ENCODE results near the gene MYH13. TPM values are rescaled to one million over a fixed set of nuclear protein-coding genes. Genes with fewer than 3 reads are reported as not detected.

The MYH13 gene
- total RNA-seq, 4 donors from 2014 or later, result not detected

DNA sequence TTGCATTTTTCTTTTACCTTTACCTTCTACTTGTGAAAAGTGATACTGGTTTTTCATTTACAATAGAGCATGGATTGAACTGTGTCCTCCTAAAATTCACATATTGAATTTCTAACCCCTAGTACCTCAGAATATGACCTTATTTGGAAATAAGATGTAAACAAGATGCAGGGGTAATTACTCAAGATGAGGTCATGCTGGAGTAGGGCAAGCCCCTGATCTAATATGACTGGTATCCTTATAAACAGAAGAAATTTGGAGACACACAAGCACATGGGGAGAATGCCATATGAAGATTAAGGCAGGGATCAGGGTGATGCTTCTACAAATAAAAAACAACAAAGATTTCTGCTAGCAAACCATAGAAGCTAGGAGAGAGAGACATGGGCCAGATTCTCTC is 12.2 kb downstream of the MYH13 start:
- Histone ChIP-seq H3K27me3 (peaks cover 6% of the 10 kb centered on the region), H3K9me3 (no peaks in the 10 kb centered on the region), H3K4me3 (no peak overlapping the region), H3K27ac (no peak overlapping the region), H3K36me3 (no peaks in the 10 kb centered on the region), H3K4me1 (no peaks in the 10 kb centered on the region)
- TF ChIP-seq EP300 (IDR thresholded peaks at IDR 0.05) (no peak), POLR2AphosphoS5 (IDR thresholded peaks at IDR 0.05) (no peak), POLR2A (IDR thresholded peaks at IDR 0.05) (no peak)
- TF ChIP-seq, protein P1, sequence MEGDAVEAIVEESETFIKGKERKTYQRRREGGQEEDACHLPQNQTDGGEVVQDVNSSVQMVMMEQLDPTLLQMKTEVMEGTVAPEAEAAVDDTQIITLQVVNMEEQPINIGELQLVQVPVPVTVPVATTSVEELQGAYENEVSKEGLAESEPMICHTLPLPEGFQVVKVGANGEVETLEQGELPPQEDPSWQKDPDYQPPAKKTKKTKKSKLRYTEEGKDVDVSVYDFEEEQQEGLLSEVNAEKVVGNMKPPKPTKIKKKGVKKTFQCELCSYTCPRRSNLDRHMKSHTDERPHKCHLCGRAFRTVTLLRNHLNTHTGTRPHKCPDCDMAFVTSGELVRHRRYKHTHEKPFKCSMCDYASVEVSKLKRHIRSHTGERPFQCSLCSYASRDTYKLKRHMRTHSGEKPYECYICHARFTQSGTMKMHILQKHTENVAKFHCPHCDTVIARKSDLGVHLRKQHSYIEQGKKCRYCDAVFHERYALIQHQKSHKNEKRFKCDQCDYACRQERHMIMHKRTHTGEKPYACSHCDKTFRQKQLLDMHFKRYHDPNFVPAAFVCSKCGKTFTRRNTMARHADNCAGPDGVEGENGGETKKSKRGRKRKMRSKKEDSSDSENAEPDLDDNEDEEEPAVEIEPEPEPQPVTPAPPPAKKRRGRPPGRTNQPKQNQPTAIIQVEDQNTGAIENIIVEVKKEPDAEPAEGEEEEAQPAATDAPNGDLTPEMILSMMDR (IDR thresholded peaks at IDR 0.05), result no peak
- no peak for ATAC-seq

DNA sequence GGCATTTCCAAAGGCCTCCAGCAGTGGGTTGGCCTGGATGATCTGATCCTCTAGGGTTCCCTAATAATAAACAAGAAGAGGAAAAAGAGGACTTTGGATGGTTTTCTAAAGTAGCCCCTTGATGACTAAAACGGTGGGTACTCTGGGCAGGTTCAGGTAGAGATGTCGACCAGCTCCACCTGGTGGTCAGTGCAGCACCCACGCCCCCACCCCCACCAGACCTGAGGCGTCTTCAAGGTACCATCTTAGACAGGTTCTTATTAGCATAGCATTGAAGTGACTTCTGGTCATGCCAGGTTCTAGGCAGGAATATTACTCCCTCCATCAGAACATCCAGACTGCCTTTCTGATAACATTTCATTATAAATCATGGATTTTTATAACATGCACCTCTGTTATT is 15.0 kb downstream of the MYH13 start:
- H3K4me1 ChIP-seq, result no peaks in the 10 kb centered on the region
- no peak for ATAC-seq
- H3K27ac ChIP-seq, result no peak overlapping the region
- H3K36me3 ChIP-seq, result no peaks in the 10 kb centered on the region
- no peaks in the 10 kb centered on the region for H3K9me3 ChIP-seq
- no peak overlapping the region for H3K4me3 ChIP-seq
- TF ChIP-seq POLR2A (IDR thresholded peaks at IDR 0.05) (no peak), EP300 (IDR thresholded peaks at IDR 0.05) (no peak)
- TF ChIP-seq, protein P1 (IDR thresholded peaks at IDR 0.05), result peak in 2 of 4 experiments; percentile 26 to 49
- peaks cover 5% of the 10 kb centered on the region for H3K27me3 ChIP-seq
- 4% methylated on average over 3 of the region's 4 CpGs; no CpG with 5 or more reads in 1 of the 2 donors for WGBS, 2 donors (ENCODE audit: low coverage in 1 of 2)

DNA sequence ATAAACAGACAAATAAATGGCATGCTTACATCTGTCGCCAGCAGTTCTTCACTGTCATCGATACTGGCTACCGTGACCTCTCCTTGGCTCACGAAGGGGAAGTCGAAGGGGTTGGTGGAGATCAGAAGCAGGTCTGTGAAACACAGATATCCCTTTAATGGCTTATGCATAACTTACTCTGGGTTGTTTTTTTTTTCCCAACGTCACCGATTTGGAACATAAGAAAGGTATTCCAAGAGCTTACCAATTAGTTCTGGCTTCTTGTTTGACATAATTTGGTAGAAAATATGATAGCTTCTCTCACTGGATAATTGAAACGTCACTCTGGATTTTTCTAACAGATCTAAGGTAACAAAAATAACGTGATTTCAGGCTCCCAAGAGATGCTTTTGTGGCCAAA is 18.2 kb downstream of the MYH13 start:
- H3K4me3 ChIP-seq, result no peak overlapping the region
- no peaks in the 10 kb centered on the region for H3K9me3 ChIP-seq
- H3K27ac ChIP-seq, result no peak overlapping the region
- no peaks in the 10 kb centered on the region for H3K4me1 ChIP-seq
- no peaks in the 10 kb centered on the region for H3K27me3 ChIP-seq
- TF ChIP-seq, protein P1 (IDR thresholded peaks at IDR 0.05), result no peak
- TF ChIP-seq EP300 (IDR thresholded peaks at IDR 0.05) (no peak), POLR2A (IDR thresholded peaks at IDR 0.05) (no peak), POLR2AphosphoS5 (IDR thresholded peaks at IDR 0.05) (no peak)
- WGBS, 2 donors (ENCODE audit: low coverage in 1 of 2), result 69 to 70% methylated on average over 5 to 9 of the region's 9 CpGs
- no peak for ATAC-seq
- no peaks in the 10 kb centered on the region for H3K36me3 ChIP-seq

DNA sequence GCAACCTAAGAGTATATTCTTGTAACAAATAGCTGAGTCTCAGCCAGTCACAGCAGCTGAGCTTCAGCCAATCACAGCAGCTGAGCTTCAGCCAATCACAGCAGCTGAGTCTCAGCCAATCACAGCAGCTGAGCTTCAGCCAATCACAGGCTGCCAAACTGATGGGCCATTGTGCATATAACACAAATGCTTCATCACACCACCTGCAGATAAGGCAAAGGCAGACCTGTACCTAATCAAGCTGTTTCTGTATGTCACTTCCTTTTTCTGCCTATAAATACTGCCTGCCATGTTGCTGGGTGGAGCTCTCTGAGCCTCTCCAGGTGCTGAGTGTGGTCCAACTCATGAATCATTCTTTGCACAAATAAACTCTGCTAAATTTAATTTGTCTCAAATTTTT is 19.9 kb downstream of the MYH13 start:
- no peaks in the 10 kb centered on the region for H3K36me3 ChIP-seq
- no peak overlapping the region for H3K27ac ChIP-seq
- TF ChIP-seq POLR2AphosphoS5 (IDR thresholded peaks at IDR 0.05), result no peak
- no peak for TF ChIP-seq EP300 (IDR thresholded peaks at IDR 0.05)
- TF ChIP-seq, protein P1 (IDR thresholded peaks at IDR 0.05), result no peak
- no peaks in the 10 kb centered on the region for H3K9me3 ChIP-seq
- ATAC-seq, result no peak
- no peaks in the 10 kb centered on the region for H3K27me3 ChIP-seq
- no peak overlapping the region for H3K4me3 ChIP-seq
- no peaks in the 10 kb centered on the region for H3K4me1 ChIP-seq

DNA sequence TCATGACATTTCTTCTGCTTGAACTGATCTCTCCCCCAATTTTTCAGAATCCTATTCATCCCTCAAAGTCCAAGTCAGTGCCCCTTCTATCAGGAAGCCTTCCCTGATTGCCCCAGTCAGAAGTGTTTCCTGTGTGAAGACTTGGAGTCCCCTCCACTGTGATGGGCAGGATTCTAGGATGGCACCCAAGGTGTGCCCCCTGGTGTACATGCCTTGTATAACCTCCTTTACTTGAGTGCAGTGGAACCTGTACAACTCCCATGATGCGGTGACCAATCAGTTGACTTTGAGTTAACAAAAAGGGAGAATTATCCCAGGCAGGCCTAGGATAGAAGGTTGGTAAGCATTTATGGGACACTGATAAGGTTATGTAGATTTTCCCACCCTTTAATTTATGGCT is 23.4 kb downstream of the MYH13 start:
- TF ChIP-seq, protein P1 (IDR thresholded peaks at IDR 0.05), result no peak
- TF ChIP-seq POLR2AphosphoS5 (IDR thresholded peaks at IDR 0.05), result no peak
- no peak for TF ChIP-seq POLR2A (IDR thresholded peaks at IDR 0.05)
- TF ChIP-seq EP300 (IDR thresholded peaks at IDR 0.05), result no peak
- no CpG with 5 or more reads among the region's 1 CpG for WGBS, 2 donors (ENCODE audit: low coverage in 1 of 2)
- Histone ChIP-seq H3K4me1 (no peaks in the 10 kb centered on the region), H3K27me3 (no peaks in the 10 kb centered on the region), H3K36me3 (no peaks in the 10 kb centered on the region), H3K4me3 (no peak overlapping the region), H3K9me3 (no peaks in the 10 kb centered on the region), H3K27ac (no peak overlapping the region)
- no peak for ATAC-seq
